Mesothelial cell of epicardium (in vitro differentiated cells): ENCODE results near the gene PRKG1. TPM values are rescaled to one million over a fixed set of nuclear protein-coding genes. Genes with fewer than 3 reads are reported as not detected.

Experiments used
- DNase-seq, 2 experiments: peaks; one replicate each; pipeline ENCODE4 v3.0.0; 2021; ENCODE audit warnings: low spot score in 2 of 2; ENCODE audit not compliant: unreplicated experiment in 2 of 2
- H3K27ac Mint-ChIP-seq: 2 replicates; pipeline ENCODE4 v1.8.0; 2021; ENCODE audit warnings: mixed read lengths
- H3K27me3 Mint-ChIP-seq: 2 replicates; pipeline ENCODE4 v1.8.0; 2021; ENCODE audit warnings: low read depth, mixed read lengths
- H3K36me3 Mint-ChIP-seq: 2 replicates; pipeline ENCODE4 v1.8.0; 2021; ENCODE audit warnings: mixed read lengths
- H3K4me1 Mint-ChIP-seq: 2 replicates; pipeline ENCODE4 v1.8.0; 2021; ENCODE audit warnings: mixed read lengths
- H3K4me3 Mint-ChIP-seq: 2 replicates; pipeline ENCODE4 v1.8.0; 2021; ENCODE audit warnings: mild to moderate bottlenecking, moderate library complexity, mixed read lengths
- H3K9me3 Mint-ChIP-seq: 2 replicates; pipeline ENCODE4 v1.8.0; 2021; ENCODE audit warnings: mixed read lengths
- total RNA-seq: library from RNA; stranded (reverse); gene quantifications from 3 replicates; pipeline ENCODE4 v1.2.1, GENCODE V29; 2021
- TF ChIP-seq, protein P1 (sequence below): fragments of 200-600 bp; sonication (generic); IDR thresholded peaks from one replicate; pipeline ENCODE4 v1.5.0; 2021; ENCODE audit warnings: antibody characterized with exemption; ENCODE audit not compliant: unreplicated experiment

PRKG1 gene
- total RNA-seq, 1 donor from 2014 or later = 37.0 TPM

DNA sequence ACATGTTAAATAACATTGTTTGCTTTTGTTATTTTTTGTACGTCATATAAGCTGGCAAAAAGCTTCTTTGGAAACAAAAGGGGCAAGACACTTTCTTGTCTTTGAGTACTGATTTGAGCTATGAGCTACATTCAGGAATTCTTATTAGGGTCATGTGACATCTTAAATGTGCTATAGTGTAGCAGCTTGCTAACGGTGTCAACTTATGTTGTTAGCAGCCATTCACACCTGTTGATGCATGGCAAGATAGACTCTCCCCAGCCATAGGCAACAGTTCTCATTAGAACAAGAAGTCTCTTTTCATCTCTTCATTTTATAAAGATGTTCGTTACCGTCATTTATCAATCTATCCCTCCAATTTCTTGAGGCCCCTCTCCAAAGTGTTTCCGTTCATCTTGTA, 411.4 kb downstream of the PRKG1 start:
- H3K36me3 Mint-ChIP-seq = no peaks in the 10 kb centered on the region
- H3K4me3 Mint-ChIP-seq = no peak overlapping the region
- DNase-seq = no peak
- TF ChIP-seq, protein P1, sequence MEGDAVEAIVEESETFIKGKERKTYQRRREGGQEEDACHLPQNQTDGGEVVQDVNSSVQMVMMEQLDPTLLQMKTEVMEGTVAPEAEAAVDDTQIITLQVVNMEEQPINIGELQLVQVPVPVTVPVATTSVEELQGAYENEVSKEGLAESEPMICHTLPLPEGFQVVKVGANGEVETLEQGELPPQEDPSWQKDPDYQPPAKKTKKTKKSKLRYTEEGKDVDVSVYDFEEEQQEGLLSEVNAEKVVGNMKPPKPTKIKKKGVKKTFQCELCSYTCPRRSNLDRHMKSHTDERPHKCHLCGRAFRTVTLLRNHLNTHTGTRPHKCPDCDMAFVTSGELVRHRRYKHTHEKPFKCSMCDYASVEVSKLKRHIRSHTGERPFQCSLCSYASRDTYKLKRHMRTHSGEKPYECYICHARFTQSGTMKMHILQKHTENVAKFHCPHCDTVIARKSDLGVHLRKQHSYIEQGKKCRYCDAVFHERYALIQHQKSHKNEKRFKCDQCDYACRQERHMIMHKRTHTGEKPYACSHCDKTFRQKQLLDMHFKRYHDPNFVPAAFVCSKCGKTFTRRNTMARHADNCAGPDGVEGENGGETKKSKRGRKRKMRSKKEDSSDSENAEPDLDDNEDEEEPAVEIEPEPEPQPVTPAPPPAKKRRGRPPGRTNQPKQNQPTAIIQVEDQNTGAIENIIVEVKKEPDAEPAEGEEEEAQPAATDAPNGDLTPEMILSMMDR = no peak
- H3K27me3 Mint-ChIP-seq = no peaks in the 10 kb centered on the region
- H3K9me3 Mint-ChIP-seq = no peaks in the 10 kb centered on the region
- peaks cover 8% of the 10 kb centered on the region for H3K4me1 Mint-ChIP-seq
- no peak overlapping the region for H3K27ac Mint-ChIP-seq

DNA sequence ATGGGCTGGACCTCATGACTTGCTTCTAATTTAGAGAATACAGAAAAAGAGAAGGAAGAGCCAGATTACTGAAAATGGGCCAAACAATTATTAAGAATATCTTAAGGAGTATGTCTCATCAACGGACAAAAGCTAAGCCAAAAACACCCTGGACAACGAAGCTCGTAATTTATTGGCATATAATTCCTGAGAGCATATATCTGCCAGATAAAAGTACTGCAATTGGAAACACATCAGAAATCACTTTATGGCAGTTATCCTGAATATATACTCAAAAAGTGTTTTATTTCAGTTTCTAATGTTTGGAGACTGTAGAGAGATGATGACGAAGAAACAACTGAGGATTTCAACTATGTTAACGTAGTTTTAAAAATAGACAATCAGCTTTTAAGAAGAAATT, 413.3 kb downstream of the PRKG1 start:
- H3K36me3 Mint-ChIP-seq = no peaks in the 10 kb centered on the region

DNA sequence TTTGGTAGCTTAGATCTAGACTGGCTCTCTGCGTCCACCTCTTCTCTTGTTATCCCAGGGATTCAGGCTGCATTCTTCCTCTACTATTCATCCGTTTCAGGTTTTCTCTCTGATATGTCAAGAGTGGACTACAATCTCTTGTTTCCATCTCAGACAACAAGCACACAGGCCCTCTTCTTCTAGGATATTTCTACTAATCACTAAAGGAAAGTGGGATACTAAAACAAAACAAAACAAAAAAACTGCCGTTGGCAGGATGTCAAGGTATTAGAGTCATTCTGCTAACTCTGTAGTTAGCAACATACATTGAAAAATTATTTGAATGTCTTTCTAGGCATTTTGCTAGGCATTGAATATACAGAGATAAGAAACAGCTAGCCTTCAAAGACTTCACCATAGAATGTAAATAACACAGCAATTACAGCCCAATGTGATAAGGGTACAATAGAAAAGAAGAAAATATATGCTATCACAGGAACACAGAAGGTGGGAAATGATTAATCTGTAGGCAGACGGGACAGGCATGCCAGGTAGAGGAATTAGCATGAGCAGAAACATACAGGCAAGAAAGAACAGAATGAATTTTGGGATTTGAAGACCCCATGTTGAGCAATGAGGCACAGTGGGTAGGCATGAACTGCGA, 414.6 kb downstream of the PRKG1 start:
- no peaks in the 10 kb centered on the region for H3K27me3 Mint-ChIP-seq
- no peaks in the 10 kb centered on the region for H3K36me3 Mint-ChIP-seq
- H3K4me1 Mint-ChIP-seq = peaks cover 8% of the 10 kb centered on the region
- no peak for DNase-seq
- TF ChIP-seq, protein P1 = no peak
- no peak overlapping the region for H3K4me3 Mint-ChIP-seq
- no peaks in the 10 kb centered on the region for H3K9me3 Mint-ChIP-seq
- peak overlapping the region; percentile 68 for H3K27ac Mint-ChIP-seq

More for the DNA sequence above, 413.3 kb downstream of the PRKG1 start:
- Mint-ChIP-seq H3K27me3 (no peaks in the 10 kb centered on the region), H3K4me3 (no peak overlapping the region), H3K4me1 (peaks cover 8% of the 10 kb centered on the region), H3K27ac (no peak overlapping the region), H3K9me3 (no peaks in the 10 kb centered on the region)
- TF ChIP-seq, protein P1 = no peak
- DNase-seq = no peak

DNA sequence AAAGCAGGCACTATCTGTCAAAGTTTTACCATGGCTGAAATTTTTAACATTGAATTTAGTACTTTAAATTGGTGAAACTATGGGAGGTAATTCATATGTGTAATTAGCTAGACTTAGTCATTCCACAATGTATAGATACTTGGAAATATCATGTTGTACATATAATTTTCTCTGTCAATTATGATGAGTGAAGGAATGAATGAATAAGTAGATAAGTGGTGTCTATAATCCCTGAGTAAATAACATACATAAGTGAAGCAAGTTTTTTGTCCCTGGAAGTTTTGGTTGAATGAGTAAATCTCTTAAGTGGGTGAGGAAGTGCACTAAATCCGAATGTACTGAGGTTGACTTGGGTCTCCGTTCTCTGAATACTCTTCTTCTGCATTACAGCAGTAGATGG, 424.1 kb downstream of the PRKG1 start:
- no peak for DNase-seq
- H3K36me3 Mint-ChIP-seq = no peaks in the 10 kb centered on the region
- H3K9me3 Mint-ChIP-seq = no peaks in the 10 kb centered on the region
- no peak overlapping the region for H3K4me3 Mint-ChIP-seq
- no peaks in the 10 kb centered on the region for H3K4me1 Mint-ChIP-seq
- no peak overlapping the region for H3K27ac Mint-ChIP-seq
- TF ChIP-seq, protein P1 = no peak
- H3K27me3 Mint-ChIP-seq = no peaks in the 10 kb centered on the region

DNA sequence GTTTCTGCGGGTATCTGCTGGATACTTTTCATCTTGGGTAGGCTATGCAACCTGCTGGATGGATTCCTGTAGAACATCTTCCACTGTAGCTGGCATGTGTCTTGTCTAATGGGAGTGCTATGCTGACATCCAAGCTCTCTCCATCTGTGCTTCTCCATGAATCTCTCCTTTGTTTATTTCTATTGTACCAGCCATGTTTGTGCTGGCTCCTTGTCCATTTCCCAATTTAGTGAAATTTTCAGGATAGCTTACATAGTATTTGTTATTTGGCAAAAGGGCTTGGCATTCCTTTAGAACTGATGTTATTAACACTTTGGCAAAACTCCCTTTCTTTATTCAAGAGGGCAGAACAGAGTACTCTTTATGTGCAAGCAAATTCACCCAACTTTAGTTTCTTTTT, 427.1 kb downstream of the PRKG1 start:
- TF ChIP-seq, protein P1 = no peak
- Mint-ChIP-seq H3K4me1 (no peaks in the 10 kb centered on the region), H3K9me3 (no peaks in the 10 kb centered on the region), H3K36me3 (peaks cover 4% of the 10 kb centered on the region), H3K27ac (no peak overlapping the region), H3K4me3 (no peak overlapping the region), H3K27me3 (no peaks in the 10 kb centered on the region)
- no peak for DNase-seq

DNA sequence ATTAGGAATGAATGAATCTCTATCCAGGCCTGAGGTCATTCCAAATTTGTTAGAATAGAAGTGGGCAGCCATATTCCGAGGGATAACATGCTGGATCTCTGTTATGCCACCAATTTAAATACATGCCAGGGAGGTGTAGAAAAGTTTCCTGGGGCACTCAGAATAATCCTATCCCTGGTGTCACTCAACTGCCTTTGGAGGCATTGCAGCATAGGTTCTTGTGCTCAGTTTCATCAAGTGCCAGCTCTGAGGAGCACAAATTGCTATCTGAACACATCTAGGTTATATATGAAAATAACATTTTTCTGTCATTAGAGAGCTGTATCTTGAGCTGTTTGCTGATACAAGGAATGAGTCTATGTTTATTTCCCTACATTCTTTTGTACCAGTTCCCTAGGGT, 427.8 kb downstream of the PRKG1 start:
- DNase-seq = no peak
- Mint-ChIP-seq H3K4me1 (no peaks in the 10 kb centered on the region), H3K27ac (no peak overlapping the region), H3K27me3 (no peaks in the 10 kb centered on the region), H3K9me3 (no peaks in the 10 kb centered on the region), H3K4me3 (no peak overlapping the region), H3K36me3 (peaks cover 4% of the 10 kb centered on the region)
- TF ChIP-seq, protein P1 = no peak
